Endothelial cell of hepatic sinusoid (primary cell): ENCODE measurements around the gene ENTPD3.

Experiments
- in situ Hi-C: cut with HindIII; loops from 2 replicates; pipeline ENCODE4 v1.10.0; 2017; ENCODE audit warnings: low sequenced_read_pairs

The ENTPD3 gene

DNA sequence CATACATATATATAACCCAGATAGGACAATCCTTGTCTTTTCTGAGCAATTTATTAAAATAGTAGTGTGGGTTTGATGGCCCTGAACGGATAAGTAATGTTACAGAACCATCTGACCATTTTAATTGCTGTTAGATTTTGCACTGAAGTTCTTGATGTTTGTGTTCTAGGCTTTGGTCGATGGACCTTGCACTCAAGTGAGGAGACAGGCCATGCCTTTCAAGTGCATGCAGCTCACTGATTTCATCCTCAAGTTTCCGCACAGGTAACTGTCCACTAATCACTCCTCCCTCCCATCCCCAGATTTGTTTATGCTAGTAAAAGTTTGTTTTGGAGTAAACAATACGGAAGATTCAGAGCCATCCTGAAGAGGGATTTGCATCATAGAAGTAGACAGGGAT lies 71.5 kb downstream of the ENTPD3 start:
- in situ Hi-C loops, result no loop called here

GRCh38 chr3:40460481-40460880 lies 73.5 kb downstream of the ENTPD3 start:
- in situ Hi-C loops, result loop anchor here (5.0 kb wide), 1 partner anchor 37 kb away; no protein-coding TSS in a partner anchor

GRCh38 chr3:40461161-40461560 lies 74.2 kb downstream of the ENTPD3 start:
- in situ Hi-C loops, result loop anchor here (5.0 kb wide), 1 partner anchor 36 kb away; no protein-coding TSS in a partner anchor

DNA sequence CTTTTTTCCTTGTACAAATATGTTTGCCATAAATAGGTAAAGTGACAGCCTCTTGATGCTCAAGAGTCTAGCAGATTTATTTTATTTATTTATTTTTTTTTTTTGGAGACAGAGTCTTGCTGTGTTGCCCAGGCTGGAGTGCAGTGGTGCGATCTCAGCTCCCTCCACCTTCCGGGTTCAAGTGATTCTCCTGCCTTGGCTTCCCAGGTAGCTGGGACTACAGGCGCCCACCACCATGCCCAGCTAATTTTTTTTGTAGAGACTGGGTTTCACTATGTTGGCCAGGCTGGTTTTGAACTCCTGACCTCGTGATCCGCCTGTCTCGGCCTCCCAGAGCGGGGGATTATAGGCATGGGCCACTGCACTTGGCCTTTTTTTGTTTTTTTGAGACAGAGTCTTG lies 75.9 kb downstream of the ENTPD3 start:
- in situ Hi-C loops, result loop anchor here (5.0 kb wide), 1 partner anchor 34 kb away; no protein-coding TSS in a partner anchor

DNA sequence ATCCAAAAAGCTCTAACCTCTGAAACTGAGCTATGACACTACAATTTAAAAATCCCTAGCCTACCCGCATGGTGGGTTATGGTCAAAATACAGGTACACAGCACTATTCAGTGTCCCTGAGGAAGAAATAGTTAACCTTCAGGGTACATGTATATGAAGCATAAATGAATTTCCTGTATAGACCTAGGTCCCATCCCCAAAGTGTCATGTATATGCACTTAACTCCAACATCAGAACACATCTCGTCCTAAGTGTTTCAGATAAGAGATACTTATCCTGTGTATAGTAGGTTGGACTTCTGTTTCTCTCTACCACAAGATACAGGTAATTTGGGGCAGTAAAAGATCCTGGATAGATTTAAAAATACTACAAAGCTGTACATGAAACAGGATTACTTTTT lies 76.6 kb downstream of the ENTPD3 start:
- in situ Hi-C loops, result loop anchor here (5.0 kb wide), 1 partner anchor 34 kb away; no protein-coding TSS in a partner anchor

- in situ Hi-C loops, result loop anchor here (5.0 kb wide), 1 partner anchor 33 kb away; no protein-coding TSS in a partner anchor
These were observed 77.5 kb downstream of the ENTPD3 start for GRCh38 chr3:40464339-40465110.

DNA sequence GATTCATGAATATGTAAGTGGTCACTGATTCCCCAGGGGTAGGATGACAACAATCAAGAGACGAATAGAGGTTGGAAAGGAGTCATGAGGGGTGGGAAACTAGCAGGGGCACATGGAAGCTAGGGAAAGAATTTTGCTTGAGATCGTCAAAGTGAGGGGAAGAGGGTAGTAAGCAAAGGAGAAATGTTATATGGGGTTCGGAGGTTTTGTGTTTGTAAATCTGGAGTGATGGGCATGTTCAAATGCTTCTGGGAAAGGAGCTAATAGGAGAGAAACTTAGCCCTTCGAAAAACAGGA lies 78.1 kb downstream of the ENTPD3 start:
- in situ Hi-C loops, result no loop called here

DNA sequence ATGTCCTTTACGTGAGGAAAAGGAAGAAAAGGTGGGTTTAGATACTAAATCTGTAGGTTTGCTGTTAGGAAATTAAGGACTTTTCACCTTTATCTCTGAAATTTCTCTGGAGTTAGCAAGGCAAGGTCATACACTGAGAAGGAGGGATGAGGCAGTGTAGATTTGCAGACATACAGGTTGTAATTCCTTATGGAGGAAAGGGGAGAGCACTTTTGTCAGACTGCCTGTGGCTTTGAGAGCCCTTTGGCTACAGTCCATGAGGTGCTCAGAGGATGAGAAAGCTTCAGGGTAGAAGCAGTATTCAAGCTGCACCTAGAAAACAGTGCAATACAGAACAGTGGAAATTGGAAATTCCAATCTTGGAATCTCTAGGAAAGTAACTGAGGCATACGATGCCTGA lies 78.5 kb downstream of the ENTPD3 start:
- in situ Hi-C loops, result no loop called here

- in situ Hi-C loops, result no loop called here
These were observed 81.0 kb downstream of the ENTPD3 start for GRCh38 chr3:40468018-40468417.

- in situ Hi-C loops, result no loop called here
These were observed 83.7 kb downstream of the ENTPD3 start for GRCh38 chr3:40470701-40471100.

GRCh38 chr3:40476478-40477470 lies 89.8 kb downstream of the ENTPD3 start, which contains the start of gene ZNF619:
ZNF619 (plus strand) TSS chr3:40477122; CDS start chr3:40477980, 858 bp downstream.
- in situ Hi-C loops, result no loop called here

- in situ Hi-C loops, result no loop called here
These were observed 90.7 kb downstream of the ENTPD3 start for GRCh38 chr3:40477666-40478065.
